Colonic mucosa (tissue), 4 donors: ENCODE data around the gene GIGYF2. TPM values are rescaled to one million over a fixed set of nuclear protein-coding genes. Genes with fewer than 3 reads are reported as not detected.

Experiments used
- DNase-seq: peaks from one replicate; pipeline ENCODE4 v3.0.0-alpha.2; 2020
- H3K27ac ChIP-seq: fragments of 200-600 bp; one replicate; pipeline ENCODE4 v1.8.0; 2021
- H3K27me3 ChIP-seq: fragments of 200-600 bp; one replicate; pipeline ENCODE4 v1.8.0; 2021
- H3K36me3 ChIP-seq: fragments of 200-600 bp; one replicate; pipeline ENCODE4 v1.8.0; 2021
- H3K4me1 ChIP-seq: fragments of 200-600 bp; one replicate; pipeline ENCODE4 v1.8.0; 2021; ENCODE audit warnings: mild to moderate bottlenecking
- H3K4me3 ChIP-seq: fragments of 200-600 bp; one replicate; pipeline ENCODE4 v1.8.0; 2021
- H3K9ac ChIP-seq, 2 donors: one replicate each; pipeline ENCODE4 v1.7.0; 2013; ENCODE audit warnings: control low read depth in 2 of 2, low read depth in 2 of 2, low read length in 2 of 2
- H3K9me3 ChIP-seq: fragments of 200-600 bp; one replicate; pipeline ENCODE4 v1.8.0; 2021
- intact Hi-C: fragments of 100-400 bp; cut with DNase I; formaldehyde crosslinking; loops from one replicate; pipeline ENCODE4 v1.14.1; 2022
- total RNA-seq, 2 donors: library from RNA; stranded (reverse); fragmentation: NEBNext Ultra II Directional in 1 of 2; extraction: Animal tissue kit (Norgen Biotek cat#: 25700) in 1 of 2; gene quantifications; one replicate each; pipeline ENCODE4 v1.2.1, GENCODE V29; 2021
- TF ChIP-seq, protein P1 (sequence below): fragments of 200-600 bp; IDR thresholded peaks from one replicate; pipeline ENCODE4 v1.8.0; 2022; ENCODE audit warnings: antibody characterized with exemption, mild to moderate bottlenecking
- donor health status: healthy.
- donor health status: DM: no; HTN: no; CAD: no.
- donor health status: DM: no; HTN: no; CAD: no.

The GIGYF2 gene
- total RNA-seq, 2 donors from 2014 or later, result 48.8 to 49.3 TPM

DNA sequence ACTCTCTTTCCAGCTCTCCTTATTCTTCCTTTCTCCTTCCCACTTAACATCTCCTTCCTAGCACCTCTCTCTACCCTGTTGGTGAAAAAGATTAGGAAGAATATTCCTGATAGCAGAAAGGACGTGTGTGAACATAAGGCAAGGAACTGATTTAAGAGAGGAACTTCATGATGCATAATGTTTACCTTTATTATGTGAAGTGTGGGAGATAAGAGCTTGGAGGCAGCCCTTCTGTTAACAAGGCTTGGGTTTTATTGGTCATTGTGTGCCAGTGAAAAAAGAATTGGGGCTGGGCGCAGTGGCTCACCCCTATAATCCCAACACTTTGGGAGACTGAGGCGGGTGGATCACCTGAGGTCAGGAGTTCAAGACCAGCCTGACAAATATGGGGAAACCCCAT lies 44.8 kb downstream of the GIGYF2 start:
- no peaks in the 10 kb centered on the region for H3K36me3 ChIP-seq
- H3K27me3 ChIP-seq, result no peaks in the 10 kb centered on the region
- intact Hi-C loops, result no loop called here
- H3K27ac ChIP-seq, result no peak overlapping the region
- H3K4me3 ChIP-seq, result no peak overlapping the region
- H3K4me1 ChIP-seq, result peaks cover 3% of the 10 kb centered on the region
- H3K9ac ChIP-seq, result no peak overlapping the region
- TF ChIP-seq, protein P1, sequence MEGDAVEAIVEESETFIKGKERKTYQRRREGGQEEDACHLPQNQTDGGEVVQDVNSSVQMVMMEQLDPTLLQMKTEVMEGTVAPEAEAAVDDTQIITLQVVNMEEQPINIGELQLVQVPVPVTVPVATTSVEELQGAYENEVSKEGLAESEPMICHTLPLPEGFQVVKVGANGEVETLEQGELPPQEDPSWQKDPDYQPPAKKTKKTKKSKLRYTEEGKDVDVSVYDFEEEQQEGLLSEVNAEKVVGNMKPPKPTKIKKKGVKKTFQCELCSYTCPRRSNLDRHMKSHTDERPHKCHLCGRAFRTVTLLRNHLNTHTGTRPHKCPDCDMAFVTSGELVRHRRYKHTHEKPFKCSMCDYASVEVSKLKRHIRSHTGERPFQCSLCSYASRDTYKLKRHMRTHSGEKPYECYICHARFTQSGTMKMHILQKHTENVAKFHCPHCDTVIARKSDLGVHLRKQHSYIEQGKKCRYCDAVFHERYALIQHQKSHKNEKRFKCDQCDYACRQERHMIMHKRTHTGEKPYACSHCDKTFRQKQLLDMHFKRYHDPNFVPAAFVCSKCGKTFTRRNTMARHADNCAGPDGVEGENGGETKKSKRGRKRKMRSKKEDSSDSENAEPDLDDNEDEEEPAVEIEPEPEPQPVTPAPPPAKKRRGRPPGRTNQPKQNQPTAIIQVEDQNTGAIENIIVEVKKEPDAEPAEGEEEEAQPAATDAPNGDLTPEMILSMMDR, result no peak
- H3K9me3 ChIP-seq, result no peaks in the 10 kb centered on the region
- DNase-seq, result no peak

DNA sequence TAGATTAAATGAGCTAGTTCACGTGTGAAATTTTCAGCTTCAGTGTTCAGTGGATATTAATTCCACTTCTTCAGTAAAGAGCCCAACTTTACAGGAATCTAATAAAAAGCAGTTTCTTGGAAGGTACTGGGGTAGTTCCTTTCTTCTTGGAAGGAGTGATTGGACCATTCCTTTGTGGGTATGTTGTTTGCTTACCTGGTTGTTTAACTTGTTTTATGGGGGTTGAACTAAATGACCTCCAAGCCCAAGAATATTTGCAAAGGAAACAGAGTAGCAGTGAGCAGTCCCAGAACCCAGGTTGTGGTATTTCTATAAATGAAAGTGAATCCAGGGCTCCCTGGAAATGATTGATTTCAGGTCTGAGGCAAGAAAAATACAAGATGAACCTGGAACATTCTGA lies 47.8 kb downstream of the GIGYF2 start:
- H3K4me1 ChIP-seq, result peaks cover 3% of the 10 kb centered on the region
- H3K27ac ChIP-seq, result no peak overlapping the region
- intact Hi-C loops, result no loop called here
- no peak overlapping the region for H3K4me3 ChIP-seq
- DNase-seq, result no peak
- H3K27me3 ChIP-seq, result no peaks in the 10 kb centered on the region
- H3K9ac ChIP-seq, result no peak overlapping the region
- TF ChIP-seq, protein P1, result no peak
- H3K9me3 ChIP-seq, result no peaks in the 10 kb centered on the region
- no peaks in the 10 kb centered on the region for H3K36me3 ChIP-seq

DNA sequence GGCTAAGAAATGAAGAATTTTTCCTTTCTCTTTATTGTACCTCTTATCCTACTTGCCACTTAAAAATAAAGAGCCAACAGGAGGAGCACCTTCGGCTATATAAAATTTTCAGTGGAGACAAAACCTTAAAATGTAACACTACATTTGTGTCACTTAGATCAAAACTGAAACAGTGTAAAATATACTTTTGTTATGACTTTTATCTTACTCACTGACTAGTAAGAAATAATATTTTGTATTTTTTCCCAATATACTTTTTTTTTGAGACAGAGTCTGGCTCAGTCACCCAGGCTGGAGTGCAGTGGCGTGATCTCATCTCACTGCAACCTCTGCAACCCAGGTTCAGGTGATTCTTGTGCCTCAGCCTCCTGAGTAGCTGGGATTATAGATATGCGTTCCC lies 50.9 kb downstream of the GIGYF2 start:
- Histone ChIP-seq H3K27ac (no peak overlapping the region), H3K9ac (no peak overlapping the region), H3K4me3 (no peak overlapping the region), H3K27me3 (no peaks in the 10 kb centered on the region), H3K4me1 (peaks cover 3% of the 10 kb centered on the region), H3K9me3 (no peaks in the 10 kb centered on the region), H3K36me3 (no peaks in the 10 kb centered on the region)
- TF ChIP-seq, protein P1, result no peak
- intact Hi-C loops, result no loop called here
- DNase-seq, result no peak

DNA sequence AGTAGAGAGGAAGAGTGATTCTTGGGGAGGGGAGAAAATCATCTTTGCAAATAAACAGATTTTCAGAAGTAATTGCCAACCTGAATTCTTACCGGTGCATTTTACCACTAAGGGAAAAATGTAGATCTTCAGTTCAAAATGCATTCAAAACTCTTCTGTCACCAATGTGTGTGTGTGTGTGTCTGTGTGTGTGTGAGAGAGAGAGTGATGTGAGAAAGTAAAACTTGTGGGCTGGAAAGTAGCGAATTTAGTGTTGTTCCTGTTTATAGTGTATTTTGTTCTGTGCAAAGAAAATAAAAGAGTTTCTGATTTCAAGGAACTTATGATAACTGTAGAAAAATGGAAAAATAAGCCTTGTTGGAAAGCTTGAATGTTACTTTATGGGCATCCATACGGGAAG lies 52.2 kb downstream of the GIGYF2 start:
- no peak overlapping the region for H3K9ac ChIP-seq
- no peak overlapping the region for H3K27ac ChIP-seq
- intact Hi-C loops, result no loop called here
- no peaks in the 10 kb centered on the region for H3K9me3 ChIP-seq
- H3K27me3 ChIP-seq, result no peaks in the 10 kb centered on the region
- H3K4me1 ChIP-seq, result peaks cover 2% of the 10 kb centered on the region
- no peak overlapping the region for H3K4me3 ChIP-seq
- TF ChIP-seq, protein P1, result no peak
- no peaks in the 10 kb centered on the region for H3K36me3 ChIP-seq
- no peak for DNase-seq

DNA sequence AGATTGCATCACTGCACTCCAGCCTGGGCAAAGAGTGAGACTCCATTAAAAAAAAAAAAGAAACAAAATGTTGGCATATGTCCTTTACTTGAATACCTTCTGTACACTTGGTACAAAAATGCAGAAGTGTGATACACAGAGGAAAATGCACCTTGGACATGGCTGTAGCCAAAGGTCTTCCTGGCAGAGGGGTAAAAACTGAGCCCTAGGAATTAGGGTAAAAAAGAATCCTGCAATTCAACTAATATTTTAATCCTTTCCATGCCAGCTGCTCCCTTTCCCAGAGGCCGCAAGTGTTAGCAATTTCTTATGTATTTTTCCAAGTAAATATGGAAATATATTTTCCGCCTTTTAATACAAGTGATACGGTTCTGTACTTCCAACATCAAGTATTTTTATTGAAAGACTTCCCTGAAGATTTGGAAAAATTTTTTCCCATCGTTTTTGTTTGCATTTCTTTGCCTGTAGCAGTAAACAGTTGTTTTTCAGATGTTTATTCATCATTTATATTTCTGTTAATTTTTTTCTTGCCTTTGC lies 53.1 kb downstream of the GIGYF2 start:
- intact Hi-C loops, result no loop called here

More for the DNA sequence above, 53.1 kb downstream of the GIGYF2 start:
- H3K9me3 ChIP-seq, result no peaks in the 10 kb centered on the region
- no peak overlapping the region for H3K27ac ChIP-seq
- H3K9ac ChIP-seq, result no peak overlapping the region
- H3K4me3 ChIP-seq, result no peak overlapping the region
- H3K36me3 ChIP-seq, result no peaks in the 10 kb centered on the region
- H3K27me3 ChIP-seq, result no peaks in the 10 kb centered on the region
- no peak for DNase-seq
- H3K4me1 ChIP-seq, result no peaks in the 10 kb centered on the region
- TF ChIP-seq, protein P1, result no peak
